Naive thymus-derived CD4-positive, alpha-beta T cell (primary cell): ENCODE data around the gene LHCGR. TPM values are rescaled to one million over a fixed set of nuclear protein-coding genes. Genes with fewer than 3 reads are reported as not detected.

Experiments
- ATAC-seq: fragments of 150-1000 bp; cut with Tn5 transposase; 2 replicates; pipeline ENCODE4 v1.10.0; 2021; ENCODE audit warnings: mild to moderate bottlenecking, moderate library complexity
- CTCF ChIA-PET: fragments of 350-600 bp; sonication (Branson Sonifier 250); formaldehyde crosslinking; loops from one replicate; lab custom pipeline; 2021; ENCODE audit warnings: antibody characterized with exemption; lab: Charles Lee
- POLR2A ChIA-PET: fragments of 350-600 bp; sonication (Branson Sonifier 250); formaldehyde crosslinking; loops from one replicate; lab custom pipeline; 2021; ENCODE audit warnings: antibody characterized with exemption, inconsistent platforms; lab: Charles Lee
- DNase-seq, 9 donors: peaks; one replicate each; pipeline versions ENCODE4 v3.0.0 to v3.0.0-alpha.2; 2020 to 2022; ENCODE audit warnings: mixed read lengths in 1 of 9
- H3K27ac ChIP-seq: one replicate; pipeline ENCODE4 v1.7.0; 2013; ENCODE audit warnings: mild to moderate bottlenecking, low read depth, low read length, moderate library complexity
- H3K27me3 ChIP-seq, 2 donors: one replicate each; pipeline ENCODE4 v1.7.0; 2013; ENCODE audit warnings: low read length in 2 of 2, mild to moderate bottlenecking in 2 of 2, moderate library complexity in 2 of 2; ENCODE audit not compliant: control insufficient read depth in 2 of 2, insufficient read depth in 2 of 2
- H3K36me3 ChIP-seq, 3 experiments: 1 replicate in 2 of 3; 2 replicates in 1 of 3; pipeline ENCODE4 v1.7.0; 2013; ENCODE audit warnings: low read length in 3 of 3, mild to moderate bottlenecking in 3 of 3, moderate library complexity in 1 of 3; ENCODE audit not compliant: insufficient read depth in 3 of 3, control insufficient read depth in 2 of 3
- H3K4me1 ChIP-seq, 2 donors: one replicate each; pipeline ENCODE4 v1.7.0; 2013; ENCODE audit warnings: low read length in 2 of 2, mild to moderate bottlenecking in 2 of 2, moderate library complexity in 1 of 2; ENCODE audit not compliant: control insufficient read depth in 2 of 2, insufficient read depth in 2 of 2
- H3K4me3 ChIP-seq: 2 replicates; pipeline ENCODE4 v1.7.0; 2013; ENCODE audit warnings: mild to moderate bottlenecking, low read length
- H3K9me3 ChIP-seq, 3 experiments: 1 replicate in 2 of 3; 2 replicates in 1 of 3; pipeline ENCODE4 v1.7.0; 2013; ENCODE audit warnings: low read length in 3 of 3; ENCODE audit not compliant: control insufficient read depth in 2 of 3
- H3K27ac Mint-ChIP-seq, 9 donors: one replicate each; pipeline ENCODE4 v1.8.0; 2020 to 2022; ENCODE audit warnings: mixed read lengths in 9 of 9, mild to moderate bottlenecking in 8 of 9, moderate library complexity in 5 of 9, inconsistent platforms in 2 of 9
- H3K27me3 Mint-ChIP-seq, 5 donors: one replicate each; pipeline ENCODE4 v1.8.0; 2021 to 2022; ENCODE audit warnings: mixed read lengths in 5 of 5, mild to moderate bottlenecking in 1 of 5
- H3K36me3 Mint-ChIP-seq, 5 donors: one replicate each; pipeline ENCODE4 v1.8.0; 2020 to 2022; ENCODE audit warnings: mixed read lengths in 5 of 5, mild to moderate bottlenecking in 3 of 5, inconsistent platforms in 1 of 5
- H3K4me1 Mint-ChIP-seq, 7 donors: one replicate each; pipeline ENCODE4 v1.8.0; 2020 to 2022; ENCODE audit warnings: mixed read lengths in 7 of 7, mild to moderate bottlenecking in 3 of 7, inconsistent platforms in 1 of 7
- H3K4me3 Mint-ChIP-seq, 10 donors: one replicate each; pipeline ENCODE4 v1.8.0; 2020 to 2022; ENCODE audit warnings: mild to moderate bottlenecking in 10 of 10, mixed read lengths in 10 of 10, moderate library complexity in 6 of 10, inconsistent platforms in 2 of 10
- H3K9me3 Mint-ChIP-seq, 11 donors: one replicate each; pipeline ENCODE4 v1.8.0; 2020 to 2022; ENCODE audit warnings: mixed read lengths in 11 of 11, mild to moderate bottlenecking in 4 of 11, inconsistent platforms in 1 of 11, moderate library complexity in 1 of 11
- intact Hi-C, 2 donors: fragments of 100-400 bp; cut with micrococcal nuclease; formaldehyde crosslinking; loops; one replicate each; pipeline ENCODE4 v1.15.1; 2023
- polyA plus RNA-seq, 2 donors: library from polyadenylated mRNA; unstranded; fragments of 300-500 nt; fragmentation: Illumina TruSeq; gene quantifications; one replicate each; pipeline ENCODE4 v1.2.3, GENCODE V29; 2021
- total RNA-seq, 6 experiments: library from RNA in 5 of 6; stranded (reverse) in 5 of 6; gene quantifications; 1 replicate in 5 of 6; 2 replicates in 1 of 6; pipeline ENCODE4 v1.2.3 and lab custom pipeline; 2021 to 2026

Gene LHCGR
- total and polyA plus RNA-seq, 7 experiments from 2014 or later, result not detected

- intact Hi-C loops, result no loop called here
- no peaks in the 10 kb centered on the region for H3K36me3 Mint-ChIP-seq
- H3K4me3 Mint-ChIP-seq, result no peak overlapping the region
- Histone ChIP-seq H3K27me3 (no peaks in the 10 kb centered on the region), H3K36me3 (no peaks in the 10 kb centered on the region), H3K4me1 (no peaks in the 10 kb centered on the region), H3K9me3 (no peaks in the 10 kb centered on the region), H3K27ac (no peak overlapping the region), H3K4me3 (no peak overlapping the region)
- peaks cover 0 to 33% (median 25%) of the 10 kb centered on the region in 5 donors for H3K27me3 Mint-ChIP-seq
- POLR2A ChIA-PET, result interaction anchor here (0.7 kb wide), 1 partner anchor 15 kb away, joined by 3 read pairs; no protein-coding TSS in a partner anchor
- no peak overlapping the region for H3K27ac Mint-ChIP-seq
- CTCF ChIA-PET, result no interaction called here
- no peaks in the 10 kb centered on the region for H3K4me1 Mint-ChIP-seq
- peaks cover 2 to 23% (median 10%) of the 10 kb centered on the region in 11 donors for H3K9me3 Mint-ChIP-seq
- DNase-seq (no peak), ATAC-seq (no peak)
Measured at GRCh38 chr2:48767330-48767729, 11.8 kb upstream of the LHCGR start.

- DNase-seq, result no peak
- H3K9me3 Mint-ChIP-seq, result peaks cover 2 to 46% (median 12%) of the 10 kb centered on the region in 11 donors
Measured at GRCh38 chr2:48760826-48761225, 5.3 kb upstream of the LHCGR start.

DNA sequence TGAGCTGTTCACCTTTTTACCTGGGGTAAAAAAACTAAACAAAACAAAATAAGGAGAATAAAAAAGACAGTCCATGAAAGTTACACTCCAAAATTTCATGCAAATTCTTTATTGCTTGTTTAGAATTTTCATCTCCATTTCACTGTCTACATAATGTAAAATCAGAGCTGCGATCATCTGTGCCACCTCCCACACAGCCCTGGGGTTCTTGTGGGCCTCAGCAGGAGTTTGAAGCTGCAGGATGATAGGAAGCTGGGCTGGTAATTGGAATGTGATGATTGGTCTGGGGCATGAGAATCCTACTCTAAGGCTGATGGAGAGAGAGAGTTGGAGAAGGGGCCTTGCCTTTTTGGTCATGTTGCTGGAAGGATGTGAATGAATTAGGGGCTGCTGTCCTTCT, 4.2 kb upstream of the LHCGR start:
- Histone ChIP-seq H3K27ac (no peak overlapping the region), H3K27me3 (no peaks in the 10 kb centered on the region), H3K36me3 (no peaks in the 10 kb centered on the region), H3K4me3 (no peak overlapping the region), H3K4me1 (no peaks in the 10 kb centered on the region), H3K9me3 (no peaks in the 10 kb centered on the region)
- no peak overlapping the region for H3K27ac Mint-ChIP-seq
- DNase-seq (no peak), ATAC-seq (no peak)
- ChIA-PET CTCF (no interaction called here), POLR2A (no interaction called here)
- H3K27me3 Mint-ChIP-seq, result peaks cover 24 to 30% (median 25%) of the 10 kb centered on the region in 5 donors
- H3K36me3 Mint-ChIP-seq, result peaks cover 0 to 4% (median 0%) of the 10 kb centered on the region in 5 donors
- intact Hi-C loops, result no loop called here
- H3K9me3 Mint-ChIP-seq, result peaks cover 2 to 45% (median 11%) of the 10 kb centered on the region in 11 donors
- H3K4me1 Mint-ChIP-seq, result no peaks in the 10 kb centered on the region
- no peak overlapping the region for H3K4me3 Mint-ChIP-seq

More at GRCh38 chr2:48760826-48761225, 5.3 kb upstream of the LHCGR start:
- Histone ChIP-seq H3K4me1 (no peaks in the 10 kb centered on the region), H3K36me3 (no peaks in the 10 kb centered on the region), H3K27ac (no peak overlapping the region), H3K9me3 (no peaks in the 10 kb centered on the region), H3K27me3 (no peaks in the 10 kb centered on the region), H3K4me3 (no peak overlapping the region)
- no peak for ATAC-seq
- Mint-ChIP-seq H3K27me3 (peaks cover 16 to 24% (median 17%) of the 10 kb centered on the region in 5 donors), H3K36me3 (peaks cover 0 to 4% (median 0%) of the 10 kb centered on the region in 5 donors), H3K4me1 (no peaks in the 10 kb centered on the region), H3K4me3 (no peak overlapping the region), H3K27ac (no peak overlapping the region)
- CTCF ChIA-PET, result no interaction called here
- POLR2A ChIA-PET, result no interaction called here
- intact Hi-C loops, result no loop called here

DNA sequence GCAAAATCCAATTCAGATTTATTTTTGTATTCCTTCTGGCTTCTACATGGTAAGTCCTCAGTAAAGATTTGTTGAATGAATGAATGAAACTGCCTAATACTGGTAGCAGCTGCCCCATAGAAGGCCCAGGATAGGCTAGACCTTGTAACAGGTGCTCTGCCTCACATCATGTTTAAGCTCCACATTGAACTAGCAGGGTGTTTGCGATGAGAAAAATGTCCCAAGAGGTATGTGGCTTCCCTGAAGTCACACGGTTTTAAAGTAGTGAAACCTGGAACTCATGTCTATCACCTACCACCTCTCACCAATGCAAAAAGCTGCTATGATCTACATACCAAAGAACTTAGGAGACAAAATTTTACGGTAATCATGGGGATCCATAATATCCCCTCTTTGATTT, 765 bp upstream of the LHCGR start:
- DNase-seq (no peak), ATAC-seq (no peak)
- H3K9me3 ChIP-seq, result no peaks in the 10 kb centered on the region
- no peaks in the 10 kb centered on the region for H3K4me1 Mint-ChIP-seq
- H3K27me3 ChIP-seq, result no peaks in the 10 kb centered on the region
- no peak overlapping the region for H3K4me3 Mint-ChIP-seq
- H3K27ac ChIP-seq, result no peak overlapping the region
- H3K27me3 Mint-ChIP-seq, result peaks cover 29 to 42% (median 38%) of the 10 kb centered on the region in 5 donors
- CTCF ChIA-PET, result no interaction called here
- no peak overlapping the region for H3K4me3 ChIP-seq
- no peaks in the 10 kb centered on the region for H3K4me1 ChIP-seq
- intact Hi-C loops, result no loop called here
- POLR2A ChIA-PET, result no interaction called here
- peaks cover 0 to 13% (median 2%) of the 10 kb centered on the region in 11 donors for H3K9me3 Mint-ChIP-seq
- peaks cover 0 to 4% (median 0%) of the 10 kb centered on the region in 5 donors for H3K36me3 Mint-ChIP-seq
- no peak overlapping the region for H3K27ac Mint-ChIP-seq
- H3K36me3 ChIP-seq, result no peaks in the 10 kb centered on the region

DNA sequence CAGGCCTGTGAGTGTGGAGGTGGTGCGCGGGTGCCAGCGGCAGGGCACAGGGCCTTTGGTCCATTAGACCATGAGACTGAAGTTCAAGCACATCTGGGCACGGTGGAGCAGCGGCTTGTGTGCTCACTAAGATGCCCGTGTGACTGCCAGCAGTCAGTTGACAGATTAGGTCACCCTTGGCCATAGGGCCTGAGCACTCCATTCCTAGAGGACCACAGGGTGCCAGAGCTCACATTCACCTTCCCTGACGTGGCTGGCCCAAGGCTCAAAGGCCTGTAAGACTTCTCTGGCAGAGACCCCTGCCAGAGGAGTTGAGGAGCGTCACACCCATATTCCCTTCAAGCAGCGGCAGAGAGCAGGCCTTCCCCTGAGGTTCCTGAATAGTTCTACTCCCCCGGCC, 650 bp downstream of the LHCGR start:
- Mint-ChIP-seq H3K36me3 (peaks cover 0 to 4% (median 0%) of the 10 kb centered on the region in 5 donors), H3K27ac (no peak overlapping the region), H3K4me3 (no peak overlapping the region), H3K9me3 (peaks cover 0 to 12% (median 2%) of the 10 kb centered on the region in 11 donors), H3K4me1 (no peaks in the 10 kb centered on the region), H3K27me3 (peaks cover 31 to 42% (median 38%) of the 10 kb centered on the region in 5 donors)
- DNase-seq (no peak), ATAC-seq (no peak)
- ChIA-PET CTCF (no interaction called here), POLR2A (no interaction called here)
- Histone ChIP-seq H3K4me1 (no peaks in the 10 kb centered on the region), H3K9me3 (no peaks in the 10 kb centered on the region), H3K36me3 (no peaks in the 10 kb centered on the region), H3K4me3 (no peak overlapping the region), H3K27me3 (no peaks in the 10 kb centered on the region), H3K27ac (no peak overlapping the region)
- intact Hi-C loops, result no loop called here

DNA sequence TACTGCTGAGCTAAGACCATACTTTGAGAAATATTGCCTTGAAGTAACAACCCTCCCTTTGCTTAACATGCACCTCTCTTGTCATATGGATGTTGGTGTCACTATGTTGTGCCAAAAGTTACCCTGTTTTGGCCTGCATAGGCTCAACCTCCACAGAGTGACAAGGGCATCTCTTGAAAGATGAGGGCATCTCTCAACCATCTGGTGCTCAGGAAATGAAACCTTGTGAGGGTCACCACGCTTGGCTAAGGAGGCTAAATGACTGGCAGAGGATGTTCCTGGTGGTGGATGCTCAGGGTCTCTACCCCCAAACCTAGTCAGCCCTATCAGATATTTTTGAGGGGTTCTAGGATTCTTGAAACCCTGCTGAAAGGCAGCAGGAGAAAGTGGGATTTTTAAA, 2.3 kb downstream of the LHCGR start:
- Histone ChIP-seq H3K4me1 (no peaks in the 10 kb centered on the region), H3K4me3 (no peak overlapping the region), H3K36me3 (no peaks in the 10 kb centered on the region), H3K27me3 (no peaks in the 10 kb centered on the region), H3K27ac (no peak overlapping the region), H3K9me3 (no peaks in the 10 kb centered on the region)
- Mint-ChIP-seq H3K9me3 (peaks cover 0 to 10% (median 0%) of the 10 kb centered on the region in 11 donors), H3K4me1 (no peaks in the 10 kb centered on the region), H3K4me3 (no peak overlapping the region), H3K36me3 (peaks cover 0 to 4% (median 0%) of the 10 kb centered on the region in 5 donors), H3K27me3 (peaks cover 31 to 39% (median 38%) of the 10 kb centered on the region in 5 donors), H3K27ac (no peak overlapping the region)
- POLR2A ChIA-PET, result no interaction called here
- ATAC-seq (no peak), DNase-seq (no peak)
- CTCF ChIA-PET, result no interaction called here
- intact Hi-C loops, result no loop called here

DNA sequence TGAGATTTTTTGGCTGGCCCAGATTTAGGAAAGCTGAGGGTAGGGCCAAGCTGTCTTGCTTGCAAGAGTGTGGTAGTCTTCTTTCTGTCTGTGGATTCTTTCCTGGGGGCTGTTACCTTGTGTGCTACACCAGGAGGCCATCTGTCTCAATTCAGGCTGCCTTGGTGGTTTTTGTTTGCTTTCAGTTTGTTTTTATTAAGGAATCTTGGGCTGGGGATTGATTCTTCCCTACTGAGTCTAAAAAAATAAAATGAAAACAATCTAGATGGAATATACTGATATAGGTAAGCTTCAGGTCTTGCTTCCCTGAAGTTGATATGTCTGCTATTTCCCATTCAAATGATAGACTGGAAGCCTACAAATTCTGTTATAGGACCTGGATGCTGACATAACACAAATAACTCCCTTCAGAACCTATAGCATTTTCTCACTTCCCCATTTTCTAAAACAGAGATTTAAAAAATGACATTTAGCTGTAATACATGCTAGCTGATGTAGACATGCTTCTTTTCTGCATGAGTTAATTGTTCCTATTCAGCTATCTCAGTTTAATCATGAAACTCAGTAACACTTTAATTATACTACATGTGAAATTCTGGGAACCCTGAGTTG, 5.3 kb downstream of the LHCGR start:
- intact Hi-C loops, result no loop called here
- H3K4me3 ChIP-seq, result no peak overlapping the region
- H3K27ac ChIP-seq, result no peak overlapping the region
- no peaks in the 10 kb centered on the region for H3K4me1 ChIP-seq
- no peaks in the 10 kb centered on the region for H3K36me3 ChIP-seq
- no peaks in the 10 kb centered on the region for H3K9me3 ChIP-seq
- ATAC-seq (no peak), DNase-seq (no peak)
- CTCF ChIA-PET, result no interaction called here
- H3K27me3 ChIP-seq, result no peaks in the 10 kb centered on the region
- H3K4me3 Mint-ChIP-seq, result no peak overlapping the region
- no peaks in the 10 kb centered on the region for H3K36me3 Mint-ChIP-seq
- H3K4me1 Mint-ChIP-seq, result no peaks in the 10 kb centered on the region
- H3K9me3 Mint-ChIP-seq, result peaks cover 0 to 8% (median 1%) of the 10 kb centered on the region in 11 donors
- H3K27ac Mint-ChIP-seq, result no peak overlapping the region
- POLR2A ChIA-PET, result no interaction called here
- H3K27me3 Mint-ChIP-seq, result peaks cover 12 to 19% (median 18%) of the 10 kb centered on the region in 5 donors
